Fibroblast of lung (primary cell): Measurements from ENCODE around the gene MLYCD. TPM values are rescaled to one million over a fixed set of nuclear protein-coding genes. Genes with fewer than 3 reads are reported as not detected.

Experiments used
- DNase-seq, 2 donors: peaks; one replicate each; pipeline versions ENCODE4 v3.0.0 to v3.0.0-alpha.2; 2010; ENCODE audit warnings: low read depth in 2 of 2
- H2AFZ ChIP-seq: 2 replicates; pipeline ENCODE4 v1.5.1; 2012; ENCODE audit warnings: low read length, control low read depth, inconsistent platforms
- H3K27ac ChIP-seq: 2 replicates; pipeline ENCODE4 v1.5.1; 2011; ENCODE audit warnings: low read length, control low read depth; ENCODE audit not compliant: insufficient read depth
- H3K27me3 ChIP-seq: 2 replicates; pipeline ENCODE4 v1.5.1; 2011; ENCODE audit warnings: mild to moderate bottlenecking, low read length; ENCODE audit not compliant: control insufficient read depth, insufficient read depth
- H3K36me3 ChIP-seq: 2 replicates; pipeline ENCODE4 v1.5.1; 2011; ENCODE audit warnings: low read length; ENCODE audit not compliant: control insufficient read depth, insufficient read depth
- H3K4me1 ChIP-seq: 2 replicates; pipeline ENCODE4 v1.5.1; 2011; ENCODE audit warnings: low read length; ENCODE audit not compliant: control insufficient read depth, insufficient read depth; ENCODE audit errors: extremely low read depth
- H3K4me2 ChIP-seq: 2 replicates; pipeline ENCODE4 v1.5.1; 2011; ENCODE audit warnings: low read length, control low read depth; ENCODE audit not compliant: insufficient read depth; ENCODE audit errors: extremely low read depth
- H3K4me3 ChIP-seq, 4 experiments: fragments of 200-600 bp in 1 of 4; sonication (generic) in 1 of 4; replicated peaks in 1 of 4; 2 replicates each; pipeline ENCODE4 v1.5.1; 2011 to 2016; ENCODE audit warnings: low read length in 4 of 4, low read depth in 3 of 4, mild to moderate bottlenecking in 3 of 4, control low read depth in 2 of 4, inconsistent platforms in 1 of 4, mixed read lengths in 1 of 4; ENCODE audit not compliant: insufficient read depth in 1 of 4; ENCODE audit errors: control extremely low read depth in 1 of 4
- H3K79me2 ChIP-seq: 2 replicates; pipeline ENCODE4 v1.5.1; 2012; ENCODE audit warnings: mild to moderate bottlenecking, low read length, inconsistent platforms; ENCODE audit not compliant: control insufficient read depth, insufficient read depth
- H3K9ac ChIP-seq: 2 replicates; pipeline ENCODE4 v1.5.1; 2011; ENCODE audit warnings: mild to moderate bottlenecking, low read length, control low read depth; ENCODE audit not compliant: insufficient read depth
- H3K9me3 ChIP-seq: 2 replicates; pipeline ENCODE4 v1.5.1; 2012; ENCODE audit warnings: low read depth, low read length; ENCODE audit not compliant: control insufficient read depth, insufficient read depth
- H4K20me1 ChIP-seq: 2 replicates; pipeline ENCODE4 v1.5.1; 2011; ENCODE audit warnings: low read length; ENCODE audit not compliant: control insufficient read depth, insufficient read depth; ENCODE audit errors: extremely low read depth
- CTCF ChIP-seq, 2 donors: IDR thresholded peaks in 1 of 2; conservative IDR thresholded peaks in 1 of 2; 1 replicate in 1 of 2; 2 replicates in 1 of 2; pipeline ENCODE4 v1.5.1; 2011 to 2012; ENCODE audit warnings: low read length in 2 of 2, control low read depth in 1 of 2, inconsistent platforms in 1 of 2, low read depth in 1 of 2, mild to moderate bottlenecking in 1 of 2
- EZH2 ChIP-seq: IDR thresholded peaks from 2 replicates; pipeline ENCODE4 v1.5.1; 2012; ENCODE audit warnings: low read length, control low read depth, mild to moderate bottlenecking; ENCODE audit errors: missing control alignments
- polyA plus RNA-seq, 2 donors: library from polyadenylated mRNA; depleted of rRNA in 1 of 2; stranded (reverse) in 1 of 2; unstranded in 1 of 2; fragments of >200 nt; gene quantifications; 2 replicates each; pipeline ENCODE4 v1.2.1, GENCODE V29; 2011 to 2012; ENCODE audit warnings: missing spikeins in 1 of 2
- total RNA-seq: library from RNA; depleted of rRNA; stranded (reverse); fragments of >200 nt; gene quantifications from 2 replicates; pipeline ENCODE4 v1.2.1, GENCODE V29; 2014

Gene MLYCD
- total and polyA plus RNA-seq, 2 donors (not counting 1 experiment from before 2014, with no cell fraction given), result 1.0 to 3.8 TPM

- no peak overlapping the region for H3K9ac ChIP-seq
- no peak overlapping the region for H2AFZ ChIP-seq
- peaks cover 4% of the 10 kb centered on the region for H3K36me3 ChIP-seq
- H3K4me3 ChIP-seq, result no peak overlapping the region
- no peak overlapping the region for H3K4me2 ChIP-seq
- H3K27me3 ChIP-seq, result peaks cover 4% of the 10 kb centered on the region
- TF ChIP-seq CTCF (conservative IDR thresholded peaks at IDR 0.05 in 1 of 2, IDR thresholded peaks at IDR 0.05 in 1 of 2; ENCODE audit: low read depth in 1 of 2, low read length in 2 of 2) (no peak), EZH2 (peak; percentile 29)
- no peak for DNase-seq
- H3K9me3 ChIP-seq, result no peaks in the 10 kb centered on the region
- H3K27ac ChIP-seq, result no peak overlapping the region
- H3K79me2 ChIP-seq, result no peaks in the 10 kb centered on the region
- no peaks in the 10 kb centered on the region for H3K4me1 ChIP-seq
- no peaks in the 10 kb centered on the region for H4K20me1 ChIP-seq
Observed at GRCh38 chr16:83968891-83969649, 70.2 kb downstream of the MLYCD start.

- no peak overlapping the region for H3K27ac ChIP-seq
- H3K4me3 ChIP-seq, result no peak overlapping the region
- no peaks in the 10 kb centered on the region for H4K20me1 ChIP-seq
- H3K4me2 ChIP-seq, result no peak overlapping the region
- no peak for DNase-seq
- H2AFZ ChIP-seq, result no peak overlapping the region
- H3K9ac ChIP-seq, result no peak overlapping the region
- TF ChIP-seq CTCF (conservative IDR thresholded peaks at IDR 0.05 in 1 of 2, IDR thresholded peaks at IDR 0.05 in 1 of 2; ENCODE audit: low read depth in 1 of 2, low read length in 2 of 2) (no peak), EZH2 (no peak)
- peaks cover 4% of the 10 kb centered on the region for H3K36me3 ChIP-seq
- H3K79me2 ChIP-seq, result no peaks in the 10 kb centered on the region
- H3K9me3 ChIP-seq, result no peaks in the 10 kb centered on the region
- H3K4me1 ChIP-seq, result no peaks in the 10 kb centered on the region
- peaks cover 4% of the 10 kb centered on the region for H3K27me3 ChIP-seq
Observed at GRCh38 chr16:83969771-83970429, 71.0 kb downstream of the MLYCD start.

- Histone ChIP-seq H3K9ac (no peak overlapping the region), H3K27me3 (peaks cover 4% of the 10 kb centered on the region), H3K4me3 (no peak overlapping the region), H3K9me3 (no peaks in the 10 kb centered on the region), H4K20me1 (no peaks in the 10 kb centered on the region), H3K4me1 (no peaks in the 10 kb centered on the region), H3K4me2 (no peak overlapping the region), H3K36me3 (peaks cover 3% of the 10 kb centered on the region), H3K79me2 (no peaks in the 10 kb centered on the region), H3K27ac (no peak overlapping the region), H2AFZ (no peak overlapping the region)
- no peak for TF ChIP-seq CTCF (conservative IDR thresholded peaks at IDR 0.05 in 1 of 2, IDR thresholded peaks at IDR 0.05 in 1 of 2; ENCODE audit: low read depth in 1 of 2, low read length in 2 of 2)
- no peak for TF ChIP-seq EZH2
- no peak for DNase-seq
Observed at GRCh38 chr16:83970430-83970815, 71.5 kb downstream of the MLYCD start.
